Measurements from ENCODE around the gene OPALIN.
A peak's percentile ranks its signal among the peaks of the same experiment; 100 is the strongest.
"Not testable (repeated sequence)": the region's sequence is repeated elsewhere in the genome, so short reads cannot be mapped to it uniquely, and the experiment has no call there.

Gene OPALIN

DNA sequence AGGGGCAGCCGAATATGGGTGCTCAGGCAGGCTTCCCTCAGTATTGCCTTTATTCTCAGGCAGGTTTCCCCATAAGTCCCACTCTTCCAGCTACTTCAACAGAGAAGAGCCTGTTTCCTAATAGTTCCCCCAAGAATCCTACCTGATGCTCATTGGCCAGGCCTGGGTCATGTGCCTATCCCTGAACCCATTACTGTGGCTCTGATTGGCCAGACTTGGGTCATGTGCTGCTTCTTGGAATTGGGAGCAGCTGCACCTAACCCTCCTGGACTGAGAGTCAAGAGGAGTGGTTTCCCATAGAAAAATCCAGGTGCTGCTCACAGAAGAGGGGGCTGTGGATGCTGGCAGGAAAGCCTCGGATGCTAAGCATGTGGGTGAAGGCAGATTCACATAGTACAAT lies 21.7 kb downstream of the OPALIN start:
- no peak for DNase-seq

DNA sequence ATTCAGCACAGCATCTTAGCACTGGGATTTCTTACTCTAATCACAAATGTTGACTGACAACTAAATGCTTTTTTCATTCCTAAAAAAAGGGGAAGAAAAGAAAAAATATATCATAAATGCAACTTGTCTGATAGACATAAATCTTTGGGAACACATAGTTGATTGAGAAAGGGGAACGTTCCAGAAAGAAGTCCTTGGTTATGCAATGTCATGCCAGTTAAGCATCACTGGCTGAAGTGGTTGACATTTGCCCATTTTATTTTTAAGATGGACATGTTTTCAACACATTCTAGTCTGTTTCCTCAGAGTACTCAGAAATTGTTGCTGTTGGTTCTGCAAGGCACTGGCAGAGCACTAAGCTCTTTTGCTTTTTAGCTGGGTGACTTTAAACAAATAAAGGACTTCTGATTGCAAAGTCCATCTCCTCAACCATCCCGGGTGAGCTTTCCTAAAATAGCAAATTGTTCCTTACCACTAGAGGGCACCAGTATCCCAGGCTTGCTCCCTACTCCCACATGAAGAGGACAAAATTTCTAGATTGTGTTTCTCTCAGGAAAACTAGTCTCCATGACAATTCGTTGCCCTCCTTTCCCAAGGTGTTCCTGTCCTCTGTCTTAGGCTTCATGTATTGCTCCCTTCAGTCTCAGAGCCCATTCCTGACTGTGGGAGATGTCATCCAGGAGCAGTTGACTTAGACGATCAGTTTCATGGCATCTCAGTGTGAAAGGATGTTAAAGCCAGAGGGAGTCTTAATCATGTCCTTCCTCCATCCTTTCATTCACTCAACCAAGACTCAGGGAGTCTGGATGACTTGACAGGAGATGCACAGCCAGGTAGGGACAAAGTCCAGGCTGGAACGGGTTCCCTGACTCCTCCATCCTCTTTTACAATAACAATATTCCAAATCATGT lies 23.9 kb downstream of the OPALIN start:
- peak; percentile 35 to 39 for DNase-seq

DNA sequence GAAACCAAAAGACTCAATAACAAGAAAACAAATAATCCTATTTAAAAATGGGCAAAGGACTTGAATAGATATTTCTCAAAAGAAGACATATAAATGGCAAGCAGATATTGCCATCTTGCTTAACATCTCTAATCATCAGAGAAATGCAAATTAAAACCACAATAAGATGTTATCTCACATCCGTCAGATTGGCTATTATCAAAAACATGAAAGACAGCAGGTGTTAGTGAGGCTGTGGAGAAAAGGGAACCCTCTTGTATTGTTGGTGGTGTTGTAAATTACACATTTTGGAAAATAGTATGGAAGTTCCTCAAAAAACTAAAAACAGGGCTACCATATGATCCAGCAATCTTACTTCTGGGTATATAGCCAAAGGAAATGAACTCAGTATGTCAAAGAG lies 25.7 kb downstream of the OPALIN start:
- no peak for DNase-seq

DNA sequence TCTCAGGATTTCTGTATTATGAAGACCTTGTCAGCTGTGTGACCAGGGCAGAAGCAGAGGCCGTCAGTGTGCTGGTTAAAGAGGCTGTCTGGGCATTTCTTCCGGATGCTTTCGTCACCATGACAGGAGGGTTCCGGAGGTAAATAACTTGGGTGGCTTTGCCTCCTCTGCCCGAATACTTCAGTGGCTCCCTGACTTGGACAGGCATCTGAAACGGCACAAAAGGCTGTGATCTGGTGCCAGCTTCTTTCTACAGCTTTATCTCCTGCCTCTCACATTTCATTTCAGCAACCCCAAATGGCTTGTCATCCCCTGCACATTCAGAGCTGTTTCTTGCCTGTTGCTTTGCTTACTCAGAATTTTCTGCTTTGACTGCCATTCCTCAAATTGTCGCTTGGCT lies 31.3 kb downstream of the OPALIN start:
- no peak for DNase-seq

DNA sequence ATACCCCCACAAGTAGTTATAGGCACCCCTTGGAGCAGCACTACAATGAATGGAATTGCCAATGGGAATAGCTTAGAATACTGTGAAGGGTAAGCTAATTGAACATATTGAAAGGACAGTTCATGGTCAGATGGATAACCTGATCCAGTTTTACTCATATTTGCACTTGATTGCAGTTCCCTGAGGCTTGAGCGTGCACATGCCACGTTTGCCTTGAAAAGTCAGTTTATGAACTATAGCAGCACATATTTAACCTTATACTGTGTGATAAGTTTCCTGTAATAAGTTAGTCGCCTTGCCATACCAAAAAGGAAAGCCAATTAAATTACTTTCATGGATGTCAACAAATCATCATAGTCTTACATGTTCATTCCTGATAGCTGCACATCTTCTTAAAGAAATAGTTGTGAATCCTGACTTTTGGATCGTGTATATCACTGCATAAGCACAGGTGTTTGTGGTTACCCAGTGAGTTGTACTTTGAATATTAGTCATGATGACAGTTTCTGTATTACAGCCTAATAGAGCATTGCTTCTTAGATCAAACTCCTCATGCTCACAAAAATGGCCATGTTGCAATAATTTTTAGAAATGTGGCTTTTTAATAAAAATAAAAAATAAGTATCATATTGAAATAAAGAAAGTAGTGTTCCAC lies 33.0 kb downstream of the OPALIN start:
- no peak for DNase-seq

DNA sequence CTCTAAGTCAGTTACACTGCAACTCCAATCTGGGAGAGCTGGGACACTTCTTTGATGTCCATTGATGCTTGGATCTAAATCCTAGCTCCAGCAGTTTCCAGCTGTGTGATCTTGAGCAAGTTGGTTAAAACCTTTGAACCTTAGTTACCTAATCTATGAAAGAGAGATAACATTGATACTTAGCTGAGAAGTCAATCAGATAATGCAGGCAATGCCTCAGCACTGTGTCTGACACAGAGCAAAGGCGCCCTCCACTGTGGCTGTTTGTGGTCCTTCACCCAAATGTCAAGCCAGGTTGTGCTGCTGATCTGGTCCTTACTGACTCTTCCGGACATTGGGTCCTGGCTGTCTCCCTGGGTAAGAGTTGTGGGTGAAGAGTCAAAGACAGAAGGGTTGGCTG lies 34.4 kb downstream of the OPALIN start:
- no peak for DNase-seq

DNA sequence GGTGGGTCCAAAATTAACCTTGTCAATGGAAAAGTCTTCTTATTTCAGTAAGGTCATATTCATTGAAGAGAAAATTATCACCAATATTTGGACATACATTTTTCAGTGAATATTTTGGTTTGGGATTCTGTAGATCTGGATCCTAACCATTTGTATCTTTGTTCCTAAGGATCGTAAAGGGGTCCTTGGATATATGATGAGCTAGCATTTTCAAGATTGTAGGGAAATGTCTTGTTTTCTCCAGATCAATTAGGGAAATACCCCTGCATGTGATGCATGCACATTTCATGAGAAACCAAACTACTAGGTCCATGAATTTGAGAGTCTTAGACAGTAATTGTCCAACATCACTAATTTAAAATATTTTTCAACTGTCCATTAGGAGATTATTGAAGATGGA lies 36.5 kb downstream of the OPALIN start:
- no peak for DNase-seq

DNA sequence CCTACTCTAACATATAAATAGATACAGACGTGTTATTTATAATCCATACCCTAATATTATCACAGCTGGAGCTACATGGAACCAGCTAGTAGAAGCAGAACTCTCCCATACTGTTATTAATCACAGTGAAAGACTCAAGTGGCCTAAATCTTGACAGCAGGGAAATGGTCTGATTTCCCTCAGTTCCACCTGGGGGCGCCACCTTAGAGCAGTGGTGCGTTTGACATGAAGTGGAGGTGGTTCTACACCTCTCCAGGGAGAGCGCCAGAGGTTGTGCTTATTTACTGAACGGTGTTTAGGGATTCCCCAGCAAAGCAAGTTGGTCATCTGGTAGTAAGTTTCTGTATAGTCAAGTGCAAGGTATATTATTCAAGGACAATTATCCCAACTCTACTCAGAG lies 37.0 kb downstream of the OPALIN start:
- DNase-seq: no peak

DNA sequence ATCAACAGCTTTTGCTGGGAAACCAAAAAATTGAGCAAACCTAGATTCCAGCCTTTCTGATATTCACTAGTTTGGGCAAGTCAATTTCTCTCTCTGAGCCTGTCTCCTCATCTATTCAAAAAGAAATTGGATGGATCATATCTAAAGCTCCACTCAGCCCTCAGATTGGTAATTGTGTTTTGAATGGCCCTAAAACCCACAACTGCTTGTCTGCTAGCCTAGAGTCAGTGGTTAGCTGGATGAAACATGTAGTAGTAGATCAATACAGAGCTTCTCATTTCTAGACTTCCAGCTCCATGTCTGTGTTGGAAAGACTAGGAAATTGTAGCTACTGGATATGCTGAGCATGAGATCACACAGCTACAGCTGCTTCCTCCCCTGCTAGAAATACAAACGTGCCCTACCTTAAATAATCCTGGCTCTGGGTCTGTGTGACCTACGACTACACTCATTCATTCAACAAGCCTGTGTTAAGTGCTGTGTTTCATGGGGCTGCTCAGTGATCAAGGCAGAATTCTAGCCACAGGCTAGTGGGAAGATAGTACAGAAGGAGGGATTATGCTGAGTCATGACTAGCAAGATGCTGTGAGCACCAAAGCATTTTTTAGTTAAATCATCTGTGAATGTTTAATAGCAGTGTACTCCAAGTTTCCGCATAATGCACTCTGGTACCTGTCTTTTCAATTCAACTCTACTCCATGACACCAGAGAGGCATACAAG lies 38.9 kb downstream of the OPALIN start:
- no peak for DNase-seq

DNA sequence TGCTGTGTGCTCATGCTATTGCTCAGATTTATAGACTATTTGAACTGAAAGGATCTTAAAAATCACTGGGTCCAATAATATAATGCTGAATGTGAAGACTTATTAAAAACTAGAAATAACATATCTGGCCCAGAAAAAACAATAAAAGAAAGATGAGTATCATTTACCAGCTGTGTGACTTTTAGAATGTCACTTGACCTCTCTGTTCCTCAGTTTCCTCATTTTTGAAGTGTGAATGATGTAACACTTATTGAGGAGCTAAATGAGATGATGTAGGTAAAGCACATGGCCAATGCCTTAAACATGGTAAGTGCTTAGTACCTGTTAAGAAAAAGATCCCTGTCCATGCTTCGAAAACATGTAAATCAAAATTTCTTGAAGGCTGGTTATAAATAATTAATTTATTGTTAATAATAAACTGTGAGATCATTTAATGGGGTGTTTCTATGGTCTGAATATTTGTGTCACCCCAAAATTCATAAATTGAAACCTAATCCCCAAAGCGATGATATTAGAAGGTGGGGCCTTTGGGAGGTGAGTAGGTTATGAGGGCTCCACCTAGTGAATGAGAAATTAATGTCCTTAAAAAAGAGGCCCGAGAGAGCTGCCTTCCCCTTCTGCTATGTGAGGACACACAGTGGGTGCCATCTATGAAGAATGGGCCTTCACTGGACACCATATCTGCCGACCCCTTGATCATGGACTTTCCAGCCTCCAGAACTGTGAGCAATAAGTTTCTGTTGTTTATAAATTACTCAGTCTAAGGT lies 41.6 kb downstream of the OPALIN start:
- DNase-seq: no peak

DNA sequence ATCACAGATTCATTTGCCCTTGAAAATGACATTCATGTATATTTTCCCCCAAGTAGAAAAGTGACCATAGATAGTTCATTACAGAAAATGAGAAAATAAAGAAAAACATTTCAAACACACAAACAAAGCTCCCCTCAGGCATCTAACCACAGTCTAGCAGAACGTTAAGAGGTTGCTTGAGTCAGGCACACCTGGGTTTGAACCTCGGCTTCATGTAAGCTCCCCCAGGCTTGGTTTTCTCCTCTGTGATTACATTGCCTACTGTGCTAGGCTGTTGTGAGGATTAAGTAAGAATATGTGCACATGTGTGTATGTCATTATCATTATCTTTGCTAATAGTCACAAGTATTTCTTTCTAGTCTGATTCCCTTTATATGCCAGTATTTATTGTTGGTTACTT lies 45.5 kb downstream of the OPALIN start:
- no peak for DNase-seq

DNA sequence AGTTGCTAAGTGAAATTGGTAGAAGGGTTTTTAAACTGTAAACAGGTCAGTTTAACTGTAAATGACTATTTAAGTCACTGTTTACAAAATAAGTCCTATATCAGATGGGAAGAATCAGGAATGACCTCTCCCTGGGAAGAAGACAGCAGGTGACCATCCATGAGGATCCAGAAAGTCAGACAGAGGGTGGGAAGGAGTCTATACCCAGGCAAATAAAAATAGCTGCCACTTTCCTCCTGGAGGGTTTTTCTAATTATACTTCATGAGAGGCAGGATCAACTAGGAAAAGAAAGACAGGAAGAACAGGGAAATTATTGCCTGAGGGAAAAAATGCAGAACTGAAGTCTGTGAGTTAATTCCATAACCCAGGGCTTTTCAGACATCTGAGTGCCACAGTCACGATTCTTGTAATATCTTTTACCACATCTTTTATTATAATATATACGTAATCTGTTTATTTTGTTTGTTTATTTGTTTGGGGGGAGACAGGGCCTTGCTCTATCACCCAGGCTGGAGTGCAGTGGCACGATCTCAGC lies 47.6 kb downstream of the OPALIN start:
- DNase-seq: no peak

DNA sequence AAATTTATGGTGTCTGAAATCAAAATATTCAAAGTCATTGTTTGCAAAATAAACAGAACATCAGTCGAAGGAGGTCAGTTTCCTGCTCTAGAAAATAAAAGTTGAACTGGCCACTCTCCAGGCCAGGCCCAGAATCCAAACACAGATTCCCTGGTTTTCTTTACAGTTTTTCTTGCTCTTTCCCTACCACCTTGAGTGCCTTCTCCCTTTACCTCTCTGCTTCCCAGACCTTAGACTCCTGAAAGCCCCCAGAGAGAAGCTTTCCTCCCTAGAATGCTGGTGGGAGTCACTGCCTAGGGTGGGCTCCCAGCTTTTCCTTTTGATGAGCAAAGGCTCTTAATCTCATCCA lies 48.5 kb downstream of the OPALIN start:
- no peak for DNase-seq

DNA sequence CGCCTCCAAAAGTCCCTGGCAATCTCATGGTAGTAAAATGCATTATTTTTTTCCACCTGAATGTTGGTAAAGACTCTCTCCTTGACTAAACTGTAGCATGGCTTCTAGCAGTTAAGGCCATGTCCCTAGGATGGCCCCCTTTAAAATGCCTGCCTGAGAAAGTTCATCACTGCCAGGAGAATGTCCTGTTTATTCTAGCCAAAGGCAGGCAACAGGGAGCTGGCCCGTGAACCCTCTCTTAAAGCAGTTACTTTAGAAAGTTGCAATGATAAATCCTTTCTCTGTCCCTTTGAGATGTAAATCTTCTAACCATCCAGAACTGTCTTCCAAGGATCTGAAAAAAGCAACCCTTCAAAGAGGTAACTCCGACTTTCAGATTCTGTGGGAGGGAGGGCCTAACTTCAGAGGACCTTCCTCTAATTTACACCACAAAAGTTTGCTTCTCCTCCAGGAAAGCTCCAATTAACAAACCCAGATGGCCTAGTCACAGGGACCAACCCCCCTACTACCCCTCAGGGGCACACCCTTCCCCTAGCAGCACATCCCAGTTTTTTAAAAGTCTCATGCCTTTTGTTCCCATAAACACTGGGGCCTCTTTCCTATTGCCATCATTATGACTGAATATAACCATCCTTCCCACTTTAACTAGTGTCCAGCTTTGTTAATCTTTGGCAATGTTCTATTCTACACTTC lies 49.0 kb downstream of the OPALIN start:
- no peak for DNase-seq

DNA sequence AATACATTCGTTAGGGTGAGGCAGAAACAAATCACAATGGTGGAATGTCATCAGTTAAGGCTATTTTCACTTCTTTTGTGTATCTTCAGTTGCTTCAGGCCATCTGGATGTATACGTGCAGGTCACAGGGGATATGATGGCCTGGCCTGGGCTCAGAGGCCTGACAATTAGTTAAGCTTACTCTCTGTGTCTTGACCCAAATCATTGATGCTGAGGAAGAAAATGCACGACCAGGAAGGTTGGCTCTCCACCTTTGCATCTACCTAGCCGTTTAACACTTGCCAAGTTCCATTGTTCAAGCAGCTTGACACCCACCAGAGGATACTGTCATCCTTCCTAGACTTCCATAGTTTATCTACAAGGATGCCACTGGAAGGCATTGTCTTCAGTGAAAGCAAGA lies 49.9 kb downstream of the OPALIN start:
- DNase-seq: not testable (repeated sequence)

DNA sequence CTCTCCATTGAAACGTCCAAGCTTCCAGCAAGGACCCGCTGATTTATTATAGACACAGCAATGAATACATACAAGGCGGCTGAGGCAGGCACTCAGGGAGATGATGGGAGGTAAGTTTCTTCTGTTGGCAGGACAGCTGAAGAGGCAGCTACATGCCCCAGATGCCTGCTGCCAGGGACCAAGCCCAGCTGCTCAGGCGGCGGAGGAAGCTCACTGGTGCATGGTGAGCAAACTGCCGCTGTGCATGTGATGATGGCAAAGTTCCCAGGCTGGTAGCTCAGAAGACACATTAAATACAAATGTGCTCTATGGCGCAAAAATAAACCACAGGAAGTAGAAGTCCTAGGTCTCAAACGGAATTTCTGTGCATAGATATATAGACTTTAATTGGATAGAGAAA lies 52.3 kb downstream of the OPALIN start:
- peak; percentile 63 to 68 for DNase-seq

DNA sequence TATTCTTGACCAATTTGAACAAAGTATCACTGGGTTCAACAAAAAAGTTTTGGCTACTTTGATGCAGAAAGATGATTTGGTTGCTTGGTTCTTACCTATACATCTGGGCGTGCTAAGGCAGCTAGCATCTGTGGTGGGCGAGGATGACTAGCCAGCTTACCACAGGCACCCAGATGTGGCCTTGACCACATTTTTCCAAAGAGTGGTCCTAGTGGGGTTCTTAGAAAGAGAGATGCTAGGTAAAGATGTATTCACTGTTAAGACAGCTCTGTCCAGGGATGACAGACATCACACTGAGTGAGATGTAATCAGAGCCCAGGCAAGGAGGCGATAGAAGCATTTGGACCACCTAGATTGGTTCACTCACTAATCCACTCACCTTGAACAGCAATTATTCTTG lies 53.8 kb downstream of the OPALIN start:
- DNase-seq: no peak

DNA sequence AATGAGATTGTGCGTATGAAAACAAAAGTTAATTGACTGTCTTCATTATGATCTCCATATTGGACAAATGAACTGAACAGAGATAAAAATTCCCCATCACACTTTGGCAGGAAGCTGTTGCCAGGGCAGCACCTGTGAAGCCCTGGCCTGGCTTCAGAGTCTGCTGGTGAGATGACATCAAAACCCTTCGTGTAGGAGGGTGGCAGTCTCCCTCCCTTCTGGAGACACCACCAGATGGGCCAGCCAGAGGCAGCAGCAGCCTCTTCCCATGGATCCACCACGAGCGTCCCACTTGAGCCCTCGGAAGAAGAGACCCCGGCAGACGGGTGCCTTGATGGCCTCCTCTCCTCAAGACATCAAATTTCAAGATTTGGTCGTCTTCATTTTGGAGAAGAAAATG lies 54.6 kb downstream of the OPALIN start, which contains the start of gene DNTT:
Gene DNTT (plus strand): TSS at position 205 of the 400 bp plus-strand sequence. CDS start 64 bp downstream, at position 269.
- no peak for DNase-seq

DNA sequence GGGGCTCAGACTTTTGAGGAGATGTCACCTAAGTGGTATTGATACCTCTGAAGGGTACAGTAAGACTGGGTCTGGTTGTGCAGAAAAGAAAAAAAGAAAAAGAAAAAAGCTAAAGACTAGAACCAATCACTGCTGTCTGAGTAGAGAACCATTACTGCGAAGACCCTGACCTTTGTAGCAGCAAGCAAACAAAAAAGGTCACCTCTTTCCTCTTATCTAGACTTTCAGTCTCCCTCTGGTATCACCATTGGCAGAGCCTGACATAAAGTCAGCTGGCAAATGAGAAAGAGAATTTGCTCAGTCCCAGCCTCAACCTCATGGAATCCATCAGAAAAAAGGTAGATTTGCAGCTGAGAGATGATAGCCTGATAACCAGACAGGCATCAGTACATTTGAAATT lies 57.2 kb downstream of the OPALIN start:
- DNase-seq: no peak

DNA sequence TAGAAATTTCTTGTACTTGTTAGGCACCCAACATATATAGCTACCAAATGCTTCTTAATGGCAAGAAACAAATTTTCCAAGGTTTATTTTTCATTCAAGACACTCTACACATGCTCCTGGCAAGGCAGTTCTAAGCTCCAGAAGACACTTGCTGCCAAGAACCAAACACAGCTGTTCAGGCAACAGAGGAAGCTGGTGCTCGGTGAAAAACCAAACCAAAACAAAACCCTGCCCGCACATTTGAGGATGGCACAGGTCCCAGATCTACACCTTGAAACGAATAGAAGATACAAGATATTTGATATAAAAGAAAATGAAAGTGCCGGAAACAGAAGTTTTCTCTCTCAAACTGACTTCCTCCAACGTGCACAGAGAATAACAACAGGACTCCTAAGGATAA lies 59.4 kb downstream of the OPALIN start:
- DNase-seq: no peak

DNA sequence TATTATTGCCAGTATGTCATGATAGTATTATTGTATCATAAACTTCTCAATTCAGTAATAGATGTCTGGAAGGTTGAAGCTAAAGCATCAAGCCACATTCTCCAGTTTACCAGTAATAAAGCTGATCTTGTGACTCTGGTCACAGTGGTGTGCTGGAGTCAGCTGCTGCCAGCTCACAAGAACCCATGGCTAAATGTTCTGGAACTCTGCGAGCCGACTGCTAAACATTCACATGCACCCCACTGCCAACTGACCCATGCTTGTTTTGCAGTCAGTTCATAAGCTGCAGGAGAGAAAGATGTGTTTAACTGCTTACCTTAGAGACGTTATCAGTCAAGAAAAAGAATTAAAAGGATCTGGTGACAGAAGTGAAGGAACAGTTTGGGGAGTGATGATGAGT lies 60.4 kb downstream of the OPALIN start:
- DNase-seq: no peak

DNA sequence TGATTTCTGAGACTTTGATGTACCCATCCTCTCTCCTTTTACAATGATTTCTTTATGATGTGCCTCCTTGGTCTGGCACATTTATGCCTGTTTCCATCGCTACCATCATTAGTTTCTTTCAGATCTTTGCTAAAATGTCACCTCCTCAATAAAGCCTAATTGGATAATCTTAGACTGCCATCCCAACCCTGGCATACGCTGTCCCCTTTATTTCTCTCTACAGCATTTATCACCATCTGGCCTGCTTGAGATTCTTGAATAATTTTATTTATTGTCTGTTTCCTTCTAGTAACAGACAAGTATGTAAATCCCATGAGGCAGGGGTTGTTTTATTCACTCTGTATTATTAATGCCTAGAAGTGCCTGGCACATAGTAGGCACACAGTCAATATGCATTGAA lies 61.3 kb downstream of the OPALIN start:
- no peak for DNase-seq

Data from inflammatory macrophage (primary cell).